ENCODE data around the gene CRCP. TPM values are rescaled to one million over a fixed set of nuclear protein-coding genes. Genes with fewer than 3 reads are reported as not detected.

Gene CRCP
- total RNA-seq, 1 donor from 2014 or later: 23.3 TPM

GRCh38 chr7:66202441-66202840 lies 87.8 kb downstream of the CRCP start:
- Mint-ChIP-seq H3K4me3 (ENCODE audit: unreplicated experiment) (no peak overlapping the region), H3K27ac (ENCODE audit: unreplicated experiment) (no peak overlapping the region)
- no peak for TF ChIP-seq CTCF (IDR thresholded peaks at IDR 0.05)

More at GRCh38 chr7:66202441-66202840, 87.8 kb downstream of the CRCP start:
- peak; percentile 13 for DNase-seq (ENCODE audit: low spot score)
- Mint-ChIP-seq H3K27me3 (ENCODE audit: low read depth) (no peaks in the 10 kb centered on the region), H3K36me3 (ENCODE audit: low read depth) (no peaks in the 10 kb centered on the region), H3K9me3 (ENCODE audit: low read depth) (no peaks in the 10 kb centered on the region), H3K4me1 (ENCODE audit: low read depth) (peaks cover 21% of the 10 kb centered on the region)

Other genes starting within 250 kb of the CRCP start
- gene VKORC1L1, start 241.8 kb upstream of the CRCP start, total RNA-seq: 29.2 to 32.5 TPM (median 31.8 TPM) in 3 replicates
- gene GUSB, start 132.6 kb upstream of the CRCP start, total RNA-seq: 27.3 to 33.9 TPM (median 29.9 TPM) in 3 replicates
- gene ASL, start 39.0 kb upstream of the CRCP start, total RNA-seq: 24.0 to 26.1 TPM (median 25.5 TPM) in 3 replicates
- 28.0 to 36.5 TPM (median 30.0 TPM) in 3 replicates for gene TPST1, start 90.5 kb downstream of the CRCP start, total RNA-seq

Measured in chondrocyte (in vitro differentiated cells).